Ishikawa (cell line): ENCODE data around the gene ATG101.

Source experiments
- CEBPB ChIP-seq: IDR thresholded peaks from 2 replicates; pipeline ENCODE4 v1.6.1; 2012
- CREB1 ChIP-seq: IDR thresholded peaks from 2 replicates; pipeline ENCODE4 v1.6.1; 2012; ENCODE audit warnings: low read depth
- EGR1 ChIP-seq: IDR thresholded peaks from 2 replicates; pipeline ENCODE4 v1.6.1; 2012
- EP300 ChIP-seq: IDR thresholded peaks from 2 replicates; pipeline ENCODE4 v1.6.1; 2012; ENCODE audit warnings: borderline replicate concordance
- FOXM1 ChIP-seq: IDR thresholded peaks from 2 replicates; pipeline ENCODE4 v1.6.1; 2012; ENCODE audit warnings: low read depth, borderline replicate concordance
- NFIC ChIP-seq: IDR thresholded peaks from 2 replicates; pipeline ENCODE4 v1.6.1; 2012
- RAD21 ChIP-seq: IDR thresholded peaks from 2 replicates; pipeline ENCODE4 v1.6.1; 2012; ENCODE audit warnings: low read depth
- TAF1 ChIP-seq: IDR thresholded peaks from 2 replicates; pipeline ENCODE4 v1.6.1; 2012; ENCODE audit warnings: low read depth, mild to moderate bottlenecking
- TCF12 ChIP-seq: IDR thresholded peaks from 2 replicates; pipeline ENCODE4 v1.6.1; 2012; ENCODE audit warnings: low read depth
- TEAD4 ChIP-seq: IDR thresholded peaks from 2 replicates; pipeline ENCODE4 v1.6.1; 2012
- YY1 ChIP-seq: IDR thresholded peaks from 2 replicates; pipeline ENCODE4 v1.6.1; 2012; ENCODE audit warnings: low read depth
- ZBTB7A ChIP-seq: IDR thresholded peaks from 2 replicates; pipeline ENCODE4 v1.6.1; 2012; ENCODE audit warnings: low read depth
- TF ChIP-seq, protein P1 (sequence below): IDR thresholded peaks from 2 replicates; pipeline ENCODE4 v1.6.1; 2012
- TF ChIP-seq, protein P2 (sequence below): IDR thresholded peaks from 2 replicates; pipeline ENCODE4 v1.6.1; 2012
- TF ChIP-seq, protein P3 (sequence below): IDR thresholded peaks from 2 replicates; pipeline ENCODE4 v1.6.1; 2012; ENCODE audit warnings: low read depth, mild to moderate bottlenecking

ATG101 gene

DNA sequence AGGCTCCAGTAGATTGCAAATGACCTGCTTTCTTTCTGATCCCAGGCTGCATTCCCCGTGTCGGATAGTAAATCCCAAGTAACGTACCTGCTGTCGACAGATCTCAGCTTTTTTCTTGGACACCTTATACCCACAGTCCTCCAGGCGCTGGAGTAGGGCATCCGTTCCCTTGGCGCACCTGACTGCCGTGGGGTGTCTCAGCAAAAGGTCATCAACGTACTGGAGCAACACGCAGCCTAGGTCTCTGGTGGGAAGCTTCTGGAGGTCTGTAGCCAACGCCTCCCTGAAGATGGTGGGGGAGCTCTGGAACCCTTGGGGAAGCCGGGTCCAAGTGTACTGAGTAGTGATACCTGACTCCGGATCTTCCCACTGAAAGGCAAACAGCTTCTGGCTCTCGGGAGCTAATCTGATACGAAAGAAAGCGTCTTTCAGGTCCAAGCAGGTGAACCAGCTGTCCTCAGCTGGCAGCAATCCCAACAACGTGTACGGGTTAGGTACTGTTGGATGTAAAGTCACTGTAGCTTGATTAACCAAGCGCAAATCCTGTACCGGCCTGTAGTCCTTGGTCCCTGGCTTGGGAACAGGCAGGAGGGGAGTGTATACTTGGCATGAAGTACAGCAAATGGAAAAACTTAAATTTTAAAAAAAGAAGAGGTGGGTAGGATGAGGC lies 48.2 kb downstream of the ATG101 start:
- TF ChIP-seq TEAD4 (peak; percentile 78), FOXM1 (peak; percentile 91), TCF12 (peak; percentile 99), CEBPB (peak; percentile 34; the same call in 1 of the 2 replicates), EP300 (peak; percentile 96), NFIC (peak; percentile 99), YY1 (peak; percentile 64; the same call in 1 of the 2 replicates), ZBTB7A (peak; percentile 55; the same call in 1 of the 2 replicates)
- TF ChIP-seq, protein P1, sequence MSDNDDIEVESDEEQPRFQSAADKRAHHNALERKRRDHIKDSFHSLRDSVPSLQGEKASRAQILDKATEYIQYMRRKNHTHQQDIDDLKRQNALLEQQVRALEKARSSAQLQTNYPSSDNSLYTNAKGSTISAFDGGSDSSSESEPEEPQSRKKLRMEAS = peak; percentile 86
- TF ChIP-seq, protein P2, sequence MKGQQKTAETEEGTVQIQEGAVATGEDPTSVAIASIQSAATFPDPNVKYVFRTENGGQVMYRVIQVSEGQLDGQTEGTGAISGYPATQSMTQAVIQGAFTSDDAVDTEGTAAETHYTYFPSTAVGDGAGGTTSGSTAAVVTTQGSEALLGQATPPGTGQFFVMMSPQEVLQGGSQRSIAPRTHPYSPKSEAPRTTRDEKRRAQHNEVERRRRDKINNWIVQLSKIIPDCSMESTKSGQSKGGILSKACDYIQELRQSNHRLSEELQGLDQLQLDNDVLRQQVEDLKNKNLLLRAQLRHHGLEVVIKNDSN = peak; percentile 46

DNA sequence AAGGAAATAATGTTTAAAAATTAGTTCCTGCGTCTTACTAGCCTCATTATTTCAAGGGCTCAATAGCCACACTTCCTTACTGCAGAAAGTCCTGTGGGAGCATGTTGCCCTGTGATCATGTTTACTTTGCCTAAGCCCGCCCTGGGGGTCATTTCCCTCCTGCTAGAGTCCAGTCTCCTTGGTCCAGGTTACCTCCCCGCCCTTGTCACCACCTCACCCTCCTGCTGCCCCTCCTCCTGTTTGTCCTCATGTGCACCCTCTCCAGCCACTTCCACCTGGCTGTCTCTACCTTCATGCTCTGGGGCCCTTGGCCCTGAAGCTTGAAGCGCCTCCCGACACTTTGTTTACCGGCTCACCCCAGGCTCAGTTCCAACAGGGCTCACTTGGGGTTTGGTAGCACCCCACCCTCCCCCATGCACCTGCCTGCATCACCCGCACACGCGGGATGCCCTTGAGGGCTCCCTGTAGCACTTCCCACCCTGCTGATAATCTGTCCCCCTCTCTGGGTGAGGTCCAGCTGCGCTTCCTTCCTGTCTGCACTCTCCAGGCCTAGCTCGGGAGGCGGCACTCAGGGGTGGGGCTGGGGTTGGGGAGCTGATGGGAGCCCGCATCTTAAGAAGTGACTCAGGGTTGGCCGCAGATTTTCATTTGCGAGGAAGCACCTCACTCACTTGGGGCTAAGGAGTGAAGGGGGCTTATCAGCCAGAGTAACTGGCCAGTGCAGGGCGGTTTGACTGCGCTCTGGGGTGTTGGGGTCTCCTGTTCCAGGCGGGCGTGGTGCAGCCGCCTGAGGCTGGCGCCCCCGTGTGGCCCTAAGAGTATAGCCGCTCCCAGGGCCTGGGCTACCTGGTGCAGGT lies 49.8 kb downstream of the ATG101 start:
- TF ChIP-seq ZBTB7A (peak; percentile 81; the same call in 1 of the 2 replicates), CREB1 (no peak), YY1 (no peak), EP300 (peak; percentile 35; the same call in 1 of the 2 replicates), RAD21 (peak; percentile 53; the same call in 1 of the 2 replicates), NFIC (no peak; the same call in 1 of the 2 replicates), TCF12 (peak; percentile 79), FOXM1 (no peak; the same call in 1 of the 2 replicates), TEAD4 (no peak), EGR1 (no peak), TAF1 (no peak), CEBPB (no peak)
- TF ChIP-seq, protein P1 = 0 out of 2 replicates have a peak, but pooled peaks have one; percentile 26
- TF ChIP-seq, protein P2 = no peak
- TF ChIP-seq, protein P3, sequence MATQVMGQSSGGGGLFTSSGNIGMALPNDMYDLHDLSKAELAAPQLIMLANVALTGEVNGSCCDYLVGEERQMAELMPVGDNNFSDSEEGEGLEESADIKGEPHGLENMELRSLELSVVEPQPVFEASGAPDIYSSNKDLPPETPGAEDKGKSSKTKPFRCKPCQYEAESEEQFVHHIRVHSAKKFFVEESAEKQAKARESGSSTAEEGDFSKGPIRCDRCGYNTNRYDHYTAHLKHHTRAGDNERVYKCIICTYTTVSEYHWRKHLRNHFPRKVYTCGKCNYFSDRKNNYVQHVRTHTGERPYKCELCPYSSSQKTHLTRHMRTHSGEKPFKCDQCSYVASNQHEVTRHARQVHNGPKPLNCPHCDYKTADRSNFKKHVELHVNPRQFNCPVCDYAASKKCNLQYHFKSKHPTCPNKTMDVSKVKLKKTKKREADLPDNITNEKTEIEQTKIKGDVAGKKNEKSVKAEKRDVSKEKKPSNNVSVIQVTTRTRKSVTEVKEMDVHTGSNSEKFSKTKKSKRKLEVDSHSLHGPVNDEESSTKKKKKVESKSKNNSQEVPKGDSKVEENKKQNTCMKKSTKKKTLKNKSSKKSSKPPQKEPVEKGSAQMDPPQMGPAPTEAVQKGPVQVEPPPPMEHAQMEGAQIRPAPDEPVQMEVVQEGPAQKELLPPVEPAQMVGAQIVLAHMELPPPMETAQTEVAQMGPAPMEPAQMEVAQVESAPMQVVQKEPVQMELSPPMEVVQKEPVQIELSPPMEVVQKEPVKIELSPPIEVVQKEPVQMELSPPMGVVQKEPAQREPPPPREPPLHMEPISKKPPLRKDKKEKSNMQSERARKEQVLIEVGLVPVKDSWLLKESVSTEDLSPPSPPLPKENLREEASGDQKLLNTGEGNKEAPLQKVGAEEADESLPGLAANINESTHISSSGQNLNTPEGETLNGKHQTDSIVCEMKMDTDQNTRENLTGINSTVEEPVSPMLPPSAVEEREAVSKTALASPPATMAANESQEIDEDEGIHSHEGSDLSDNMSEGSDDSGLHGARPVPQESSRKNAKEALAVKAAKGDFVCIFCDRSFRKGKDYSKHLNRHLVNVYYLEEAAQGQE = no peak

DNA sequence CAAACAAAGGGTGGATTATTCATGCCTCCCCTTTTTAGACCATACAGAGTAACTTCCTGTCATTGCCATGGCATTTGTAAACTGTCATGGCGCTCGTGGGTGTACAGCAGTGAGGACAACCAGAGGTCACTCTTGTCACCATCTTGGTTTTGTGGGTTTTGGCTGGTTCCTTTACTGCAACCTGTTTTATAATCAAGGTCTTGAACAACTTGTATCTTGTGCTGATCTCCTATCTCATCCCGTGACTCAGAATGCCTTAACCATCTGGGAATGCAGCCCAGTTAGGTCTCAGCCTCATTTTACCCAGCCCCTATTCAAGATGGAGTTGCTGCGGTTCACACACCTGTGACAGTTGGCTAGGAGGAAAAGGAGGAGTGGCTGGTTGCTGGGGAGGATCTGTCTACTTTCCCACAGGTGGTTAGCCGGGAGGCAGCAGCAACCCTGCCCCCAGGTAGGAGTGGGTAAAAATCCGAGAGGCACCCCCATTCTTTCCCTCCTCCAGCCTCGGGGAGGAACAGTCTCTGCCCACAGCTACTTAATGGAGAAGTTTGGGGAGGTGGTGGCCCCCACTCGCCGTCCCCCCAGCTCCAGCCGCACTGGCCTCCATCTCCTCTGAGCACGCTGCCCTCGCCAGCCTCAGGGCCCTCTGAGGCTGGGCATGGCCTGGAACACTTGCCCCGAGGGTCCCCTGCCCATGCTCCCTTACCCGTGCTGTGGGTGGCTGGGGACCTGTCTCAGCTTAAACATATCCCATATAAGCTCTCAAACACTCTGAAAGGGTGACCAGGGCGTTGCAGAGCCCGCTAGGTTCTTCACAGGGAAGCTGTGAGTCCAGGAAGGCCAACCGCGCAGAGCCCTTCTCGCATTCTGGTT lies 51.4 kb downstream of the ATG101 start:
- TF ChIP-seq EGR1 = no peak
- TF ChIP-seq CEBPB = no peak
- 0 out of 2 replicates have a peak, but pooled peaks have one; percentile 24 for TF ChIP-seq YY1

DNA sequence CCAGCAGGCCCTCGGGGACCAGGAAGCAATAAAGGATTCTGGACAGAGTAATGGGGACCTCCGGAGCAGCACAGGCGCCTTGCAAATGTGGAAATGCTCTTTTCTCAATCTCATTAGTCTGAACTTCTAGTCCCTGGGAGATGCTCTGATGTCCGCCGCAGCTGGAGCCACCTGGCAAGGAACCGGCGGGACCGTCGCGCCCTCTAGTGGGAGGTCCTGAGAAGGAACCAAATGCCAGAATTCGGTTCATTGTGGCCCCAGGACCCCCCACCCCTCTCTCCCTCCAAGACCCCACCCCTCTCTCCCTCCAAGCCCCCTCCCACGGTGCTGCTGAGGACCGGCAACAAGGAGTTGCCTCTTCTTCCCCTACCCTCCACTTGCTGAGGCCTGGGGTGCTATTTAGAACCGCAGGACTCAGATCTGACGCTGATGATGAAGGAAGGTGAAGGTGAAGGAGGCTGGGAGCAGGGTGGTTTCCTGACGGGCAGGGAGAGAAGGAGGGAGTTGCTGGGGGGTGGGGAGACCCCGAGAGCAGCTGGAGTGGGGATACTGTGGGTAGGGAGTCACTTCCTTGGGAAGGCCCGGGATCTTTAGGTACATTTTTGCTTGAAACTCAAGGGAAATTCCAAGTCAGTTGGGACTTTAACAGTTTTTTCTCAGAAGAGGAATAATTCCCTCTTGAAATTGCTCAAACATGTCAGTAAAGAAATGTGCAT lies 52.2 kb downstream of the ATG101 start:
- TF ChIP-seq, protein P1 = no peak
- TF ChIP-seq NFIC (no peak), TEAD4 (no peak), EGR1 (no peak), RAD21 (peak; percentile 92), YY1 (no peak), ZBTB7A (peak; percentile 95), TCF12 (no peak), EP300 (no peak)

DNA sequence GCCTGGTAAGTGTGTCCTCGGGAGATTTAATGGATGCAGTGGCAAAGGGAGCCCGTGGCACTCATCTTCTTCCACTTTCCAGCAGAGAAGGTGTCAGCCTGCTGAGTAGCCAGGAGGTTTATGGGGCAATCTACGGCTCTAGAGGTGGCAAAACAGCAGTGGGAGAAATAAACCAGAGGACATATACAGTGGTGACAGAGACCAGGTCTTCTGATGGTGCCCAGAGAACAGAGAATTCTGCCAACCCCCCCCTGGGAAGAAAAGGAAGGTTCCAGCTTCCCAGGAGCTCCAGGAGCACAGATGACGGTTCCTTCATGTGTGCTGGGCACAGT lies 52.7 kb downstream of the ATG101 start:
- no peak for TF ChIP-seq TCF12
- TF ChIP-seq TAF1 = no peak
- no peak for TF ChIP-seq YY1
- TF ChIP-seq EP300 = no peak
- TF ChIP-seq FOXM1 = no peak
- TF ChIP-seq, protein P2 = no peak
- no peak for TF ChIP-seq TEAD4
- no peak for TF ChIP-seq RAD21
- TF ChIP-seq, protein P1 = no peak
- TF ChIP-seq EGR1 = no peak
- TF ChIP-seq CREB1 = no peak
- TF ChIP-seq, protein P3 = no peak
- no peak for TF ChIP-seq ZBTB7A
- no peak for TF ChIP-seq CEBPB
- TF ChIP-seq NFIC = no peak
